ENCODE measurements around the gene PRDM10.

PRDM10 gene

GRCh38 chr11:129997513-129997912 lies 5.1 kb downstream of the PRDM10 start:
- Histone ChIP-seq H3K4me1 (ENCODE audit: control insufficient read depth, insufficient read depth, low read length) (peaks cover 9% of the 10 kb centered on the region), H3K36me3 (ENCODE audit: control insufficient read depth, insufficient read depth, low read length) (0 out of 2 replicates have a peak, but pooled peaks cover 3% of the 10 kb centered on the region), H3K9ac (ENCODE audit: low read length) (no peak overlapping the region), H3K27ac (ENCODE audit: low read depth, low read length) (no peak overlapping the region), H3K27me3 (ENCODE audit: control insufficient read depth, insufficient read depth, low read length) (no peaks in the 10 kb centered on the region), H3K4me3 (ENCODE audit: low read depth, low read length) (no peak overlapping the region), H3K9me3 (ENCODE audit: control insufficient read depth, insufficient read depth, low read depth, low read length) (no peaks in the 10 kb centered on the region)

GRCh38 chr11:129996113-129996870 lies 6.3 kb downstream of the PRDM10 start:
- Histone ChIP-seq H3K9ac (ENCODE audit: low read length) (no peak overlapping the region), H3K4me3 (ENCODE audit: low read depth, low read length) (no peak overlapping the region), H3K9me3 (ENCODE audit: control insufficient read depth, insufficient read depth, low read depth, low read length) (no peaks in the 10 kb centered on the region), H3K27me3 (ENCODE audit: control insufficient read depth, insufficient read depth, low read length) (no peaks in the 10 kb centered on the region), H3K4me1 (ENCODE audit: control insufficient read depth, insufficient read depth, low read length) (peaks cover 10% of the 10 kb centered on the region), H3K27ac (ENCODE audit: low read depth, low read length) (no peak overlapping the region), H3K36me3 (ENCODE audit: control insufficient read depth, insufficient read depth, low read length) (0 out of 2 replicates have a peak, but pooled peaks cover 3% of the 10 kb centered on the region)

GRCh38 chr11:129995163-129995562 lies 7.5 kb downstream of the PRDM10 start:
- Histone ChIP-seq H3K27ac (ENCODE audit: low read depth, low read length) (no peak overlapping the region), H3K4me3 (ENCODE audit: low read depth, low read length) (no peak overlapping the region), H3K36me3 (ENCODE audit: control insufficient read depth, insufficient read depth, low read length) (0 out of 2 replicates have a peak, but pooled peaks cover 3% of the 10 kb centered on the region), H3K27me3 (ENCODE audit: control insufficient read depth, insufficient read depth, low read length) (no peaks in the 10 kb centered on the region), H3K4me1 (ENCODE audit: control insufficient read depth, insufficient read depth, low read length) (peaks cover 10% of the 10 kb centered on the region), H3K9me3 (ENCODE audit: control insufficient read depth, insufficient read depth, low read depth, low read length) (no peaks in the 10 kb centered on the region), H3K9ac (ENCODE audit: low read length) (no peak overlapping the region)

- no peak overlapping the region for H3K4me3 ChIP-seq (ENCODE audit: low read depth, low read length)
- H3K4me1 ChIP-seq (ENCODE audit: control insufficient read depth, insufficient read depth, low read length) = peaks cover 10% of the 10 kb centered on the region
- H3K27ac ChIP-seq (ENCODE audit: low read depth, low read length) = no peak overlapping the region
- H3K27me3 ChIP-seq (ENCODE audit: control insufficient read depth, insufficient read depth, low read length) = no peaks in the 10 kb centered on the region
- no peak overlapping the region for H3K9ac ChIP-seq (ENCODE audit: low read length)
- 0 out of 2 replicates have a peak, but pooled peaks cover 3% of the 10 kb centered on the region for H3K36me3 ChIP-seq (ENCODE audit: control insufficient read depth, insufficient read depth, low read length)
- H3K9me3 ChIP-seq (ENCODE audit: control insufficient read depth, insufficient read depth, low read depth, low read length) = no peaks in the 10 kb centered on the region
These were observed 10.3 kb downstream of the PRDM10 start for GRCh38 chr11:129992161-129992944.

- Histone ChIP-seq H3K4me3 (ENCODE audit: low read depth, low read length) (no peak overlapping the region), H3K9ac (ENCODE audit: low read length) (no peak overlapping the region), H3K27me3 (ENCODE audit: control insufficient read depth, insufficient read depth, low read length) (no peaks in the 10 kb centered on the region), H3K36me3 (ENCODE audit: control insufficient read depth, insufficient read depth, low read length) (peaks cover 4% of the 10 kb centered on the region; the same call in 1 of the 2 replicates), H3K4me1 (ENCODE audit: control insufficient read depth, insufficient read depth, low read length) (peaks cover 3% of the 10 kb centered on the region; the same call in 1 of the 2 replicates), H3K9me3 (ENCODE audit: control insufficient read depth, insufficient read depth, low read depth, low read length) (no peaks in the 10 kb centered on the region), H3K27ac (ENCODE audit: low read depth, low read length) (no peak overlapping the region)
These were observed 13.4 kb downstream of the PRDM10 start for GRCh38 chr11:129989149-129989813.

- Histone ChIP-seq H3K4me1 (ENCODE audit: control insufficient read depth, insufficient read depth, low read length) (peaks cover 3% of the 10 kb centered on the region; the same call in 1 of the 2 replicates), H3K9ac (ENCODE audit: low read length) (no peak overlapping the region), H3K27ac (ENCODE audit: low read depth, low read length) (no peak overlapping the region), H3K36me3 (ENCODE audit: control insufficient read depth, insufficient read depth, low read length) (peaks cover 4% of the 10 kb centered on the region; the same call in 1 of the 2 replicates), H3K9me3 (ENCODE audit: control insufficient read depth, insufficient read depth, low read depth, low read length) (no peaks in the 10 kb centered on the region), H3K27me3 (ENCODE audit: control insufficient read depth, insufficient read depth, low read length) (no peaks in the 10 kb centered on the region), H3K4me3 (ENCODE audit: low read depth, low read length) (no peak overlapping the region)
These were observed 14.7 kb downstream of the PRDM10 start for GRCh38 chr11:129987950-129988349.

- Histone ChIP-seq H3K9ac (ENCODE audit: low read length) (no peak overlapping the region), H3K27ac (ENCODE audit: low read depth, low read length) (no peak overlapping the region), H3K4me1 (ENCODE audit: control insufficient read depth, insufficient read depth, low read length) (no peaks in the 10 kb centered on the region), H3K9me3 (ENCODE audit: control insufficient read depth, insufficient read depth, low read depth, low read length) (no peaks in the 10 kb centered on the region), H3K27me3 (ENCODE audit: control insufficient read depth, insufficient read depth, low read length) (no peaks in the 10 kb centered on the region), H3K36me3 (ENCODE audit: control insufficient read depth, insufficient read depth, low read length) (peaks cover 4% of the 10 kb centered on the region; the same call in 1 of the 2 replicates), H3K4me3 (ENCODE audit: low read depth, low read length) (no peak overlapping the region)
These were observed 16.8 kb downstream of the PRDM10 start for GRCh38 chr11:129985823-129986222.

- Histone ChIP-seq H3K27me3 (ENCODE audit: control insufficient read depth, insufficient read depth, low read length) (no peaks in the 10 kb centered on the region), H3K36me3 (ENCODE audit: control insufficient read depth, insufficient read depth, low read length) (no peaks in the 10 kb centered on the region), H3K4me3 (ENCODE audit: low read depth, low read length) (no peak overlapping the region), H3K4me1 (ENCODE audit: control insufficient read depth, insufficient read depth, low read length) (no peaks in the 10 kb centered on the region; the same call in 1 of the 2 replicates), H3K27ac (ENCODE audit: low read depth, low read length) (no peak overlapping the region), H3K9me3 (ENCODE audit: control insufficient read depth, insufficient read depth, low read depth, low read length) (no peaks in the 10 kb centered on the region), H3K9ac (ENCODE audit: low read length) (no peak overlapping the region)
These were observed 22.5 kb downstream of the PRDM10 start for GRCh38 chr11:129980086-129980485.

- no peak overlapping the region for H3K9ac ChIP-seq (ENCODE audit: low read length)
- H3K9me3 ChIP-seq (ENCODE audit: control insufficient read depth, insufficient read depth, low read depth, low read length) = no peaks in the 10 kb centered on the region
- H3K4me1 ChIP-seq (ENCODE audit: control insufficient read depth, insufficient read depth, low read length) = peaks cover 2% of the 10 kb centered on the region; the same call in 1 of the 2 replicates
- no peak overlapping the region for H3K27ac ChIP-seq (ENCODE audit: low read depth, low read length)
- H3K27me3 ChIP-seq (ENCODE audit: control insufficient read depth, insufficient read depth, low read length) = no peaks in the 10 kb centered on the region
- no peak overlapping the region for H3K4me3 ChIP-seq (ENCODE audit: low read depth, low read length)
- H3K36me3 ChIP-seq (ENCODE audit: control insufficient read depth, insufficient read depth, low read length) = no peaks in the 10 kb centered on the region
These were observed 23.5 kb downstream of the PRDM10 start for GRCh38 chr11:129979046-129979605.

- no peak overlapping the region for H3K4me3 ChIP-seq (ENCODE audit: low read depth, low read length)
- H3K27me3 ChIP-seq (ENCODE audit: control insufficient read depth, insufficient read depth, low read length) = no peaks in the 10 kb centered on the region
- H3K36me3 ChIP-seq (ENCODE audit: control insufficient read depth, insufficient read depth, low read length) = no peaks in the 10 kb centered on the region
- H3K9me3 ChIP-seq (ENCODE audit: control insufficient read depth, insufficient read depth, low read depth, low read length) = no peaks in the 10 kb centered on the region
- no peak overlapping the region for H3K27ac ChIP-seq (ENCODE audit: low read depth, low read length)
- peaks cover 8% of the 10 kb centered on the region for H3K4me1 ChIP-seq (ENCODE audit: control insufficient read depth, insufficient read depth, low read length)
- no peak overlapping the region for H3K9ac ChIP-seq (ENCODE audit: low read length)
These were observed 24.2 kb downstream of the PRDM10 start for GRCh38 chr11:129978447-129978846.

Data from HUES6 (cell line).